K562 (cell line): ENCODE data around the gene ETDB. TPM values are rescaled to one million over a fixed set of nuclear protein-coding genes. Genes with fewer than 3 reads are reported as not detected.

Source experiments
- ATAC-seq: fragments of 200-7000 bp; cut with Tn5 transposase; 3 replicates; pipeline ENCODE4 v1.9.1; 2020; ENCODE audit warnings: moderate library complexity
- BruUV-seq: library from RNA; stranded (reverse); fragments of 400-500 nt; replicated peaks from 2 replicates; lab custom pipeline; 2021; lab: Mats Ljungman, UMichigan
- CTCF ChIA-PET: fragments of 300-600 bp; formaldehyde crosslinking; extraction: SDS; loops from one replicate; lab custom pipeline; 2021; ENCODE audit warnings: low intra/inter-chr PET ratio; lab: Yijun Ruan, JAX
- POLR2A ChIA-PET: fragments of 300-600, 350-650 bp; sonication (Branson Sonifier 250); formaldehyde crosslinking; extraction: SDS; loops from one replicate; lab custom pipeline; 2021; ENCODE audit warnings: antibody characterized with exemption, inconsistent platforms; lab: Yijun Ruan, JAX
- DNase-seq, 4 experiments: peaks; one replicate each; pipeline versions ENCODE4 v3.0.0 to v3.0.0-alpha.2; 2011 to 2018; ENCODE audit warnings: low spot score in 3 of 4, mixed read lengths in 3 of 4; ENCODE audit errors: extremely low read depth in 1 of 4
- FAIRE-seq: peaks from 2 replicates; lab custom pipeline; 2011; peaks lifted over from hg19 to GRCh38; lab: Jason Lieb, UNC
- H2AFZ ChIP-seq: 2 replicates; pipeline ENCODE4 v1.6.0; 2011; ENCODE audit warnings: low read depth, low read length, control low read depth, inconsistent platforms
- H3K27ac ChIP-seq: fragments of 200-600 bp; 3 replicates; pipeline ENCODE4 v1.8.0; 2011; ENCODE audit warnings: low read depth, mild to moderate bottlenecking, control low read depth, inconsistent platforms, low read length, moderate library complexity, mixed read lengths; ENCODE audit errors: extremely low read depth
- H3K27me3 ChIP-seq, 2 experiments: fragments of 300-600 bp in 1 of 2; 2 replicates in 1 of 2; 3 replicates in 1 of 2; pipeline versions ENCODE4 v1.6.0 to v1.8.0; 2011; ENCODE audit warnings: inconsistent platforms in 2 of 2, low read length in 2 of 2, mild to moderate bottlenecking in 1 of 2, mixed read lengths in 1 of 2, moderate library complexity in 1 of 2; ENCODE audit not compliant: control insufficient read depth in 2 of 2, insufficient read depth in 2 of 2
- H3K36me3 ChIP-seq: fragments of 300-600 bp; 3 replicates; pipeline ENCODE4 v1.8.0; 2011; ENCODE audit warnings: mild to moderate bottlenecking, low read length, inconsistent platforms; ENCODE audit not compliant: control insufficient read depth, insufficient read depth
- H3K4me1 ChIP-seq, 2 experiments: fragments of 200-600 bp in 1 of 2; replicated peaks in 1 of 2; 2 replicates in 1 of 2; 3 replicates in 1 of 2; pipeline versions ENCODE4 v1.5.1 to v1.8.0; 2011; ENCODE audit warnings: inconsistent platforms in 2 of 2, low read length in 2 of 2, mild to moderate bottlenecking in 1 of 2, mixed read lengths in 1 of 2, moderate library complexity in 1 of 2; ENCODE audit not compliant: control insufficient read depth in 2 of 2, insufficient read depth in 2 of 2
- H3K4me2 ChIP-seq: 2 replicates; pipeline ENCODE4 v1.6.1; 2011; ENCODE audit warnings: low read length, control low read depth, inconsistent platforms, mixed read lengths; ENCODE audit not compliant: insufficient read depth
- H3K4me3 ChIP-seq: fragments of 200-600 bp; sonication (generic), shearing (Covaris generic); 2 replicates; pipeline ENCODE4 v1.5.1; 2016; ENCODE audit warnings: control low read depth, inconsistent platforms
- H3K79me2 ChIP-seq: fragments of 200-600 bp; 3 replicates; pipeline ENCODE4 v1.8.0; 2011; ENCODE audit warnings: low read length, inconsistent platforms; ENCODE audit not compliant: control insufficient read depth, insufficient read depth
- H3K9ac ChIP-seq, 2 experiments: 2 replicates each; pipeline versions ENCODE4 v1.6.0 to v1.6.1; 2011; ENCODE audit warnings: low read depth in 2 of 2, low read length in 2 of 2, control low read depth in 1 of 2, inconsistent platforms in 1 of 2, mild to moderate bottlenecking in 1 of 2, mixed read lengths in 1 of 2; ENCODE audit not compliant: insufficient read depth in 1 of 2
- H3K9me1 ChIP-seq: one replicate; pipeline ENCODE4 v1.6.0; 2011; ENCODE audit warnings: inconsistent platforms, mild to moderate bottlenecking, low read length, moderate library complexity; ENCODE audit not compliant: control insufficient read depth, insufficient read depth
- H3K9me3 ChIP-seq: replicated peaks from 2 replicates; pipeline ENCODE4 v1.5.1; 2011; ENCODE audit warnings: low read depth, low read length, inconsistent platforms; ENCODE audit not compliant: control insufficient read depth, insufficient read depth
- H4K20me1 ChIP-seq: replicated peaks from 2 replicates; pipeline ENCODE4 v1.6.1; 2011; ENCODE audit warnings: low read length, inconsistent platforms, mixed read lengths; ENCODE audit not compliant: control insufficient read depth, insufficient read depth
- FOXJ2 ChIP-seq: fragments of 200-800 bp; sonication (Bioruptor generic); IDR thresholded peaks from 2 replicates; pipeline ENCODE4 v1.6.1; 2016; ENCODE audit warnings: missing genetic modification characterization, missing compliant biosample characterization
- KLF6 ChIP-seq: fragments of 250-450 bp; sonication (Bioruptor Pico); IDR thresholded peaks from 2 replicates; pipeline ENCODE4 v1.4.0; 2020; ENCODE audit warnings: mild to moderate bottlenecking, moderate library complexity, borderline replicate concordance
- SPI1 ChIP-seq: IDR thresholded peaks from 2 replicates; pipeline ENCODE4 v1.6.1; 2011; ENCODE audit warnings: low read depth, low read length, control low read depth, borderline replicate concordance
- YY1 ChIP-seq, 3 experiments: IDR thresholded peaks; 2 replicates each; pipeline ENCODE4 v1.6.1; 2011; ENCODE audit warnings: low read length in 2 of 3, mild to moderate bottlenecking in 2 of 3, moderate library complexity in 2 of 3, borderline replicate concordance in 1 of 3, control low read depth in 1 of 3, low read depth in 1 of 3; ENCODE audit not compliant: insufficient read depth in 3 of 3, insufficient replicate concordance in 2 of 3, control insufficient read depth in 1 of 3, insufficient read length in 1 of 3; ENCODE audit errors: extremely low read depth in 1 of 3
- ZNF282 ChIP-seq: sonication (generic); formaldehyde crosslinking; IDR thresholded peaks from 2 replicates; pipeline ENCODE4 v1.8.1; 2023; ENCODE audit warnings: missing genetic modification reagents
- WGBS: fragments of 100-300 bp; shearing (Covaris generic); methylation state at CpG from one replicate; pipeline ENCODE4 v1.1.6; 2016; ENCODE audit warnings: low coverage, mixed read lengths; ENCODE audit not compliant: insufficient coverage; ENCODE audit errors: missing lambda C conversion rate; 5-methylcytosine and 5-hydroxymethylcytosine counted together
- in situ Hi-C: fragments of 300-500 bp; cut with MboI; formaldehyde crosslinking; loops from 4 replicates; pipeline ENCODE4 v1.15.0; 2018; ENCODE audit warnings: inconsistent platforms, mixed read lengths
- intact Hi-C: fragments of 100-400 bp; cut with micrococcal nuclease; formaldehyde crosslinking; loops from 2 replicates; pipeline ENCODE4 v1.14.2; 2022
- polyA plus RNA-seq, 8 experiments: library from polyadenylated mRNA; depleted of rRNA in 4 of 8; stranded (reverse) in 5 of 8; unstranded in 3 of 8; fragments of >200 nt; fragmentation: Nextera tagmentation in 2 of 8; fragmentation: Illumina TruSeq in 1 of 8; extraction: Ambion mirVana in 2 of 8; extraction: Trizol in 1 of 8; gene quantifications; 2 replicates each; pipeline versions ENCODE4 v1.2.1 to v1.2.3, GENCODE V29; 2011 to 2014; ENCODE audit warnings: inconsistent platforms in 1 of 8, missing spikeins in 1 of 8
- total RNA-seq, 7 experiments: library from RNA; depleted of rRNA in 6 of 7; stranded (reverse); fragments of >200 nt in 6 of 7; fragmentation: Illumina TruSeq in 2 of 7; extraction: Trizol in 2 of 7; gene quantifications; 2 replicates each; pipeline versions ENCODE4 v1.2.1 to v1.2.3, GENCODE V29; 2011 to 2021; ENCODE audit warnings: low replicate concordance in 1 of 7

The ETDB gene
- total and polyA plus RNA-seq, 9 of the 15 experiments (the other 6 are each of a cell fraction or from before 2014, with no cell fraction given) = not detected

- ChIA-PET POLR2A (no interaction called here), CTCF (no interaction called here)
- Histone ChIP-seq H3K4me1 (no peaks in the 10 kb centered on the region), H3K9ac (no peak overlapping the region), H3K4me2 (no peak overlapping the region), H3K9me3 (no peaks in the 10 kb centered on the region), H3K9me1 (no peaks in the 10 kb centered on the region), H3K36me3 (no peaks in the 10 kb centered on the region), H3K79me2 (no peaks in the 10 kb centered on the region), H2AFZ (0 out of 2 replicates have a peak overlapping the region, but pooled peaks have one; percentile 51), H3K27me3 (no peaks in the 10 kb centered on the region), H3K27ac (no peak overlapping the region), H3K4me3 (no peak overlapping the region), H4K20me1 (no peaks in the 10 kb centered on the region)
- in situ Hi-C loops (no loop called here), intact Hi-C loops (loop anchor here (5.0 kb wide), 1 partner anchor 86 kb away; no protein-coding TSS in a partner anchor)
- FAIRE-seq (no peak), ATAC-seq (no peak), DNase-seq (no peak)
- 11% methylated on average over 3 of the region's 3 CpGs for WGBS
- BruUV-seq = no TSS peak
- TF ChIP-seq ZNF282 (CRISPR knock-in tag) (no peak), YY1 (IDR thresholded peaks at IDR 0.05; ENCODE audit: borderline replicate concordance in 1 of 3, control insufficient read depth in 1 of 3, extremely low read depth in 1 of 3, insufficient read depth in 3 of 3, insufficient read length in 1 of 3, insufficient replicate concordance in 2 of 3, low read depth in 1 of 3, low read length in 2 of 3) (peak in 1 of 3 experiments; percentile 74), KLF6 (CRISPR knock-in tag) (no peak), SPI1 (peak; percentile 68; the same call in 1 of the 2 replicates), FOXJ2 (tag) (no peak)
Measured at GRCh38 chrX:135087867-135088266, 32.5 kb downstream of the ETDB start.
